HL-60/S4 (cell line): ENCODE data around the gene ABHD14A.

Experiments
- in situ Hi-C: fragments of 300-500 bp; cut with MboI; formaldehyde crosslinking; loops from 2 replicates; pipeline ENCODE4 v1.14.3; 2022; ENCODE audit warnings: low sequenced_read_pairs

The ABHD14A gene

DNA sequence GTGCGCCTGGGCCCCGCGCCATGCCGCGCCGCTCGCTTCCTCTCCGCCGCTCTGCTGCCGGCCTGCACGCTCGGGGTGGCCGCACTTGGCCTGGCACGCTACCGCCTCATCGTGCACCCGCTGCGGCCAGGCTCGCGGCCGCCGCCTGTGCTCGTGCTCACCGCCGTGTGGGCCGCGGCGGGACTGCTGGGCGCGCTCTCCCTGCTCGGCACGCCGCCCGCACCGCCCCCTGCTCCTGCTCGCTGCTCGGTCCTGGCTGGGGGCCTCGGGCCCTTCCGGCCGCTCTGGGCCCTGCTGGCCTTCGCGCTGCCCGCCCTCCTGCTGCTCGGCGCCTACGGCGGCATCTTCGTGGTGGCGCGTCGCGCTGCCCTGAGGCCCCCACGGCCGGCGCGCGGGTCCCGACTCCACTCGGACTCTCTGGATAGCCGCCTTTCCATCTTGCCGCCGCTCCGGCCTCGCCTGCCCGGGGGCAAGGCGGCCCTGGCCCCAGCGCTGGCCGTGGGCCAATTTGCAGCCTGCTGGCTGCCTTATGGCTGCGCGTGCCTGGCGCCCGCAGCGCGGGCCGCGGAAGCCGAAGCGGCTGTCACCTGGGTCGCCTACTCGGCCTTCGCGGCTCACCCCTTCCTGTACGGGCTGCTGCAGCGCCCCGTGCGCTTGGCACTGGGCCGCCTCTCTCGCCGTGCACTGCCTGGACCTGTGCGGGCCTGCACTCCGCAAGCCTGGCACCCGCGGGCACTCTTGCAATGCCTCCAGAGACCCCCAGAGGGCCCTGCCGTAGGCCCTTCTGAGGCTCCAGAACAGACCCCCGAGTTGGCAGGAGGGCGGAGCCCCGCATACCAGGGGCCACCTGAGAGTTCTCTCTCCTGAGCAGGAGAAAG lies 18.7 kb upstream of the ABHD14A start:
- in situ Hi-C loops = no loop called here

DNA sequence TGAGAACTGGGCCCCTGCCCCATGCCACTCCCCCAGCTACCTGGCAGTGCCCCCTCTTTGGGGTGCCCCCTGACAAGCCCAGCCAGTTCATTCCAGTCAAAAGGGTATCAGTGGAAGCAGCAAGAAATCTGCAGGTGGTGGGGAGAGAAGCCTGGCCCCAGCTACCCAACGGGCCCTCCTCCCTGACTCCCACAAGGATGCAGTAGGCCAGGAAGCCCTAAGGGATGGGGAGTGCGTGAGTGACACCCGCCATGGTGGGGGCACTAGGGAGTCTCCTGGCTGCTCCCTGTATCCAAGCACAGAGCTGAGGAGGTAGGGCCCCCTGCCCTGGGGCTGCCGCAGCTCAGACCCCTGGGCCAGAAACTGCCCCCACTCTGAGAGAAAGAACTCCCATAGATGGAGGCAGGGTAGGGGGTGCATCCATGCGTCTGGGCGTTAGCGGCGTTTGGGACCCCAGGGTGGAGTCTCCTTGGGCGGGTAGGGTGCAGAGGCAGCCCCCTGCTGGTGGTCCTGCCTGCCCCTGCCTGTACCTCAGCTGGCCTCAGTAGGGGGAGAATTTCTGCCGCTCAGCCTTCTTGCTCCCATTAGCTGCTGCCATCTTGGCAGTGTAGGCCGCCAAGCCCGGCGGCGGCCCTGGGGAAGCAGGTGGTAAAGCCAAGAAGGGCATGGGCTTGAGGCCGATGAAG lies 17.2 kb upstream of the ABHD14A start:
- in situ Hi-C loops = no loop called here

DNA sequence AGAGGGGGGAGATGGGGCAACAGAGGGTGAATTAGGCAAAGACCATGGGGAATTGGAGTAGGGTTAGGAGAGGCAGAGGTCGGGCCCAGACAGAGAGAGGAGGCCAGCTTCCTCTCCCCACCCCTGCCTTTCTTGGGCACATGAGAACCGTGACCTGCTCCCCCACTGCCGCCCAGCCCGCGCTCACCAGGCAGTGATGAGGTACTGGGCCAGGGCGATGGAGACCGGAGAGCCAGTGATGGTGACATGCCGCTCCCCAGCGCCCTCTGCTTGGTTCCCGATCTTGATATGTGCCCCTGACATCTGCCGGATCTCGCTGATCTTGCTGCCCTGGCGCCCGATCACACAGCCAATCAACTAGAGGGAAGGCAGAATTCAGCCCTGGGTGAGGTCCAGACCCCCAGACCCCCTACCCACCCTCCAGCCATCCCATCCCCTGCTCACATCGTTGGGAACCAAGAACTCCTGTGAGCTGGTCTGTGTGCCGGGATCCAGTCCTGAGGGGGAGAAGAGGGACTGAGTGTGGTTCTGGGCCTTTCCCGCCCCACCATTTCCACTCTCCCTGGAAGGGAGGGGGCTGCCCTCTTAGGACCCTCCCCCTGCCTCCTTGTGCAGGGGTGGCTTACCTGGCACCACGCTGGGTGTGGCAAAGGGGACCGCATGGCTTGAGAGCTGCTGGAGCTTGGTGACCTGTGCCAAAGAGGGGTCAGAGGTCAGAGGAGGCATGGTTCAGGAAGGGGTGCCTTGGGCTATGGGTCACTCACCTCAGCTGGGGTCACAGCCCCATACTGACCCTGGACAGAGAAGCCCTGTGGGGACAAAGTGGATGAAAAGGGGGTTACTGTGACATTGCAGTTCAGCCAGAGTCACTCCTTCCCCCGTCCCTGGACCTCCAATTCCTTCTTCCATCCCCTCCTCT lies 16.0 kb upstream of the ABHD14A start:
- in situ Hi-C loops = no loop called here

DNA sequence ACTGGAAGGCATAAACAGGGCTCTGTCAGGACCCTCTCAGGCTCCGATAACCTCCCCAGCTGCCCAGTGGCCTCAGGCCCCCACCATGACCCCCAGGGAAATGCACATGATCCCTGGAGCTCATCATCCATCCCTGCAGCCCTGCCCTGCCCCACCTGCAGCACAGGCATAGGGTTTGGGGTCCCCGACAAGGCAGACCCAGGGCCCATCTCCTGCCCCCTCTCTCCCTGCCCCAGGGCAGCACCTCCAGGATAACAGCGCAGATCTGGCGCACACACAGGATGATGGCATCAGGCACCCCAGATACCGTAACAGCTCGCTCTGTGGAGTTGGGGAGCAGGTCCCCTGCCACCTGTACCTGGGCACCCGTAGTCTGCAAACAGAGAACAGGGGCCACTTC lies 15.2 kb upstream of the ABHD14A start:
- in situ Hi-C loops = no loop called here

DNA sequence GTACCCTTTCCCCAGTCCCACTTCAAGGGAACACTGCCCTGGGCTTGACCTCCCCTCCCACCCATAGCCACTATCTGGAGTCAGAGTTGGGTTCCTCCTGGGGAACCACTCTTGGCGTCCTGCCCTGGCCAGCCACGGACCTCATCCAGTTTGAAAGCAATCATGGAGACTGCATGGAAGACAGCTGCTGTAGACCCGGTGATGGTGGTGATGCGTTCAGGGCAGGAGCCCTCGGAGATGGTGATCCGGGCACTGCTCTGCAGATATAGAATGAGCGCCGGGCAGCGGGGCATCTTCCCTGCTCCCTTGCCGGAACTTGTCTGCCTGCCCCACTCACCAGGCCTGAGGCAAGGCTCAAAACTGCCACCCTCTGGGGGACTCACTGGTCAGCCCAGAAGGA lies 14.5 kb upstream of the ABHD14A start:
- in situ Hi-C loops = no loop called here

DNA sequence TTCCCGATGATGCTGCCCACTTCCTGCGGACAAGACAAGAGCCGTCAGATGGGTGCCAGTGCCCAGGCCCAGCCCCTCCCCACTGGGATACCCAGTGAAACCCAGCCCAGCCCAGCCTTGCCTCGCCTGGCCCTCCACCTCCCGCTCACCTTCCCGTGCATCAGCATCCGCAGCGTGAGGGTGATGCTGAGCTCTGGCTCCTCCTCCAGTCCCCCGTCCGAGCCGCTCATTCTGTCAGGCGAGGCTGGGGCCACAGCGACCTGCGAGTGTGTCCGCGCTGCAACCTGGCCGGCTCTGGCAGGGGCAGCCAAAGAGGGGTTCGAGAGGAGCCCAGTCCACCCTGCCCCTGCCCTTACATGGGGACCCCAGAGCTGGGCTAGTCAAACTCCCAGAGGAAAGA lies 13.9 kb upstream of the ABHD14A start:
- in situ Hi-C loops = no loop called here

DNA sequence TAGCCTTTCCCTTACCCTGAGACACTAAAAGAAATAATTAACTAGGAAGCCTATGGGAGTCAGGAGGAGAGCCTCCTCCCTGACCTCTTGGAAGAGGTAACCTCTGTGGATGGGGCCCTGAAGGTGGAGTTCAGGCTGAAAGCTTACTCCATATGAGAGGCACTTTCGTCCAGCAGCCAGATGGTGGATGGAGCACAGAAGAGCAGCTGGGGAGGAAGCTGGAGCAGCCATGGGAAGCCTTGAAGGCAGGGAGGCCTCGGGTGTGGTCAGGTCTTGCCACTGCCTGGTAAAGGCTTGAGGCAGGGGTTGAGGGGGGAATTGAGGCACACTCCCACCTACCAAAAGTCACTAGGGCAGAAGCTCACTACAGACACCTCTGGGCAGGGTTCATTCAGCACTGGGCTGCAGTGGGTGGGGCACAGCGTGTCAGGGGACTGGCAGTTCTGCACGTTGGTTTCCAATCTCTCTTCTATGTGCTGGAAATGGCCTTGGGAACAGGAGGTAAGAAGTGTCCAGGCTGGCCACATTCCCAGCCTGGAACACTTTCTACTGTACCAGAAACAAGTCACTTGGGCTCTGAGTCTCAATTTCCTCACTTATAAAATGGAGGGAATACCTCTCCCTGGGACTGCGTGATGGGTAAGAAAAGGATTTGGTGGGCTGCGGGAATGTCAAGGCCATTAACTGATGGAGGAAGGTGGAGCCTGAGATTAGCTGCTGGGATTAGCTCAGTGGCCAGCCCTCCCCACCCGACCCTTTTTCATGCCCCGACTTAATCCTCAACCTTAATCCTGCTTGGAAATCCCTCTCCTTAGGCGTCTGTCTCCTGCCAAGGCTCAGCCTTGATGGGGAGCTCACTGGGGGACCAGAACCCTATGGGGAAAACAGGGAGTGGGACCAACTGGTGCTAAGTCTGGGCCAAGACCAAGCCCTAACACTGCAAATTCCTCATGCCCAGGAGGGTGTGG lies 13.0 kb upstream of the ABHD14A start:
- in situ Hi-C loops = no loop called here

DNA sequence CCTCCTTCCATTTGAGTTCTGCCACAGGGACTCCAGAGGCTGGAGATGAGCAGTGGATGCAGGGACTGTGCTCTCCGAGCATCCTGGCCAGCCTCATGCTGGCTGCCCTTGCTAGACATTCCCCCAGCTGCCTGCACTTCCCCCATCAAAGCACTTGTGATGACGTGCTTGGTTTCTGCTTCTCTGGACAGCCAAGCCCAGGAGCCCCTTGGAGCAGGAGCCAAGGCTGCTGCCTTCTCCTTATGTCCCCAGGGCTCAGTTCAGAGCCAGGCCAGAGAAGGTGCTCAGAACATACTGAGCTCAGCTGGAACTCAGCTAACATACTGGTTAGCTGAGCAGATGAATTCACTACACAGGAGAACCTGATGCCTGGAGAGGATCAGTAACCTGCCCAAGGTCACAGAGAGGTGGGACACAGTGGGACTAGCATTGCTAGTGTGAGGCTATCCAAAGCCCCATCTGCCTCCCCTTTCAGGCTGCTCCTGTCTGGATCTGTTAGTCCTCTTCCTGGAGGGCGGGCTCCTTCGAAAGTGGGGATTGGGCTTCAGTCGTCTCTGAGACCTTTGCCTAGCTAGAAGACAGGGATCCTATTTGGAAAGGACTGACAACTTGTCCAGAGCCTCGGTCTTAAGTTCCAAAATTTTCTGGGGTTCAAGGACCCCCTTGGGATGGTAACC lies 11.9 kb upstream of the ABHD14A start:
- in situ Hi-C loops = no loop called here

DNA sequence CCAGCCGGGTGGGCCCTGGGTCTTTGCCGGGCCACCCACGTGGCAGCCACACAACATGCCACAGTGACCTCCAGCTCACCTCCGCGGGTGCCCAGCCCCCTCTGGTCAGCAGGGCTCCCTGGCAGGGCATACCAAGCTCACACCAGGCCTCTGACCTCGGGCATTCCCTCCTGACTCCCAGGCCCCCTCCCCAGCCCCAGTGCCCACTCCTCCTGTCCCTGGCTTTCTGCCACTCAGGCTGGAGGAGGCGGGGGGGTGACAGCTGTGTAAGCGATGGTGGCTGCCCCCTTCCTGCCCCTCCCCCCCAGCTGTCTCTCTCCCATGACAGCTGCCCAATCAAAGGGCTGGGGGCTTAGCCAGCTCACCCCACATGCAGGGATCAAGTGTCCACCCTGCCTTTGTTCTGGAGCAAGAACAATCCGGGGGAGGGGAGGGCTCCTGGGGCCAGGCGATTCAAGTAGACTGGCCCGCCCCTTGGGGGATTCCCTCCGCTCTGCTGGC lies 10.9 kb upstream of the ABHD14A start:
- in situ Hi-C loops = no loop called here

DNA sequence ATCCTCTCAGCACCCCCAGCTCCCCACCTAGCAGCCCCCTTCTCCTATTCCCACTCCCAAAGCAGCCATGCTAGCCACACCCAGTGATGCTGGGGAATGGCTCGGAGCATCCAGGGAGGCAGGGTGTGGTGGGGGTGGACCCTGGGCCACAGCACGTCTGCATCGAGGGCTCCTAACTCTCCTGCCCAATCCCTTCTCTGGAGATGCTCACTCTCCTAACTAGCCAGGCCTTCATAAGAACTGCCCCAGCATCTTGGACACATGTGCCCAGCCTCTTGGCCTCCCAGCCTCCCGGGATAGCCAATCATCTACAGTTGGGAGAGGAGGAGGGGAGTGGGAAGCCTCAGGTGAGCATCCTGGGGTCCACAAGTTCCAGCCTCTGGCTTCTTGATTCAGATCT lies 10.3 kb upstream of the ABHD14A start:
- in situ Hi-C loops = no loop called here

DNA sequence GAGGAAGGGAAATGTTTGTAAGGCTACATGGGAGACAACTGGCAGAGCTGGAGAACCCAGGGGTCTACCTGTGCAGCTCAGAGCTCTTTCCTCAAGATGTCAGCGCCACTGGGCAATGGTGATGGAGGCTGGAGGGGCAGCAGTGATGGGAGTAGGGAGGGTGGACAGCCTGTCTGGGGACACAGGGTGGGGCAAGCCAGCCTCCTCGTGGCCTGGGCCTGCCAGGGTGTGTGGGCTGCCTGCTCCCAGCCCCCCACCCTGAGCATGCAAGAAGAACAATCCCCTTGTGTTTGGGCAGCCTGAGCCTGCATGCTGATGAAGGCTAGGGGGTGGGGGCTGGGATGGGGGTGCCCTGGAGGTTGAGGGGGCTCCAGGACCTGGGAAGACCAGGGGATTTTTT lies 8.8 kb upstream of the ABHD14A start:
- in situ Hi-C loops = no loop called here

DNA sequence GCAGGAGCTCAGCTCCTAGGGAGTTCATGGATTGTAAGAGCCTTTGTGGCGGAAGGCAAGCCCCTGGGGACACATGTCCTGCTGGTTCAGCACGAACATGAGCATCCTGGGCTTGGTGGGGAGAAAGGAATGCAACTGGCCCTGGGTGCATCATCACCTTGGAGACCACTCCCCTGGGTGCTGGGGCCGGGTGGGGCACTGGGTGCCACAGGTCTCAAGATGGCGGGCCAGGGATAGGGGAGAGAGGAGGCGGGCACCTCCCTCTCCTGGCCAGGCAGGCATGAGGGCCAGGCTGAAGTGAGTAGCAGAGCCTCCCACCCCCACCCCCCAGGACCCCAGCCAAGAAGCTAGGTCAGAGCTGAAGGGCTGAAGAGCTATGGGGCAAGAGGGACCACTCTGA lies 8.4 kb upstream of the ABHD14A start:
- in situ Hi-C loops = no loop called here

DNA sequence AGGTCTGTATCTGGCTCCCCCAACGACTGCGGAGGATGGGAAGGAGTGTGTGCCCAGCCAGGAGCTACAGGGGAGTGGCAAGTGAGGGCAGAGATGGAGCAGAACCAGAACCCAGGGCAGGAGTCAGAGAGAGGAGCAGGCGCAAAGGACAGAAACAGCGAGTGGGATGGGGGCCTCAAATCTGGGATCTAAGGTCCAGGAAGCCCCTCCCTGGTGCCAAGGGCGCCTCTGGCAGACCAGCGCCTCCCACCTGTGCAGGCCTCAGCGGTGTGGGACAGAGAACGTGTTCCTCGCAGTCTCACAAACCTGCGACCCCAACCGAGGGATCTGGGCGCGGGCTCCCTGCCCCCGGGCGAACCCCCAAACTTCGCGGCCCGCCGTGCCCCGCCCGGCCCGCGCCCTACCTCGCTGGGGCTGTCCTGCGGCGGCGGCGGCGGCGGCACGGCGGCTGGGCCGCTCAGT lies 7.9 kb upstream of the ABHD14A start:
- in situ Hi-C loops = no loop called here

DNA sequence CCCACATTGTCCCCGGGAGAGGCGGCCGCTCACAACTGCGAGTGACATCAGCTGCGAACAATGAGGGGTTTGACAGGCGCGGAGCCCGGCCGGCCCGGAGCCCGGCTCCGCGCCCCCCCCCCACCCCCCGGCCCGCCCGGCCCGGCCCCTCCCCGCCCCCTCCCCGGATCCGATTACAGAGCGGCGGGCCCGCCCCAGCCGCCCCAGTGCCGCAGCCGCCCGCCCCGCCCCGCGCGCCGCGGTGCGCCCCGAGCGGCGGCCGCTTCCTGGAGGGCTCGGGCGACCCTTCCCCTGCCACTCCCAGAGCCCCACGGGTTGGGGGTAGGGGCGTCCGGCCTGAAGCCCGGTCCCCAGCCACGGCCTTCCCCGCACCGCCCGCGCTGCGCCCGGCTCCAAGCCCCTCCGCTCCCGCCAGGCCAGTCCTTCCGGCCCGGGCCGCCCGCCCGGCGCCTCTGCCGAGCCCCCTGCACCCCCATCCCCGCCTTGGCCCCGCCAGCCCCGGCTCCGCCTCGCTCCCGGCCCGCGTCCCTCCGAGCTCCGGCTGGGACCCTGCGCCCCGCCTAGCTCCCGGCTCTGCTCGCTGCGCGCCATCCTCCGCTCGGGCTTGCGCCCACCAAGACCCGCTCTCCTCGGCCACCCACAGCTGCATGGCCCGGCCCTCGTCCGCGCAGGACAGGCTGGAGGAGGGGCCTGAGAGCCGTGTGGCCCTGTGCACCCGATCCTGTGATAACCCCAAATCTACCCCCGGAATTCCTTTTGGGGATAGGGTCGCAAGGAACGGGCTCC lies 7.3 kb upstream of the ABHD14A start, which contains the start of gene PCBP4:
PCBP4 (minus strand) TSS at position 71 of the 786 bp plus-strand sequence. CDS start 6,214 bp downstream, outside the sequence.
- in situ Hi-C loops = no loop called here

DNA sequence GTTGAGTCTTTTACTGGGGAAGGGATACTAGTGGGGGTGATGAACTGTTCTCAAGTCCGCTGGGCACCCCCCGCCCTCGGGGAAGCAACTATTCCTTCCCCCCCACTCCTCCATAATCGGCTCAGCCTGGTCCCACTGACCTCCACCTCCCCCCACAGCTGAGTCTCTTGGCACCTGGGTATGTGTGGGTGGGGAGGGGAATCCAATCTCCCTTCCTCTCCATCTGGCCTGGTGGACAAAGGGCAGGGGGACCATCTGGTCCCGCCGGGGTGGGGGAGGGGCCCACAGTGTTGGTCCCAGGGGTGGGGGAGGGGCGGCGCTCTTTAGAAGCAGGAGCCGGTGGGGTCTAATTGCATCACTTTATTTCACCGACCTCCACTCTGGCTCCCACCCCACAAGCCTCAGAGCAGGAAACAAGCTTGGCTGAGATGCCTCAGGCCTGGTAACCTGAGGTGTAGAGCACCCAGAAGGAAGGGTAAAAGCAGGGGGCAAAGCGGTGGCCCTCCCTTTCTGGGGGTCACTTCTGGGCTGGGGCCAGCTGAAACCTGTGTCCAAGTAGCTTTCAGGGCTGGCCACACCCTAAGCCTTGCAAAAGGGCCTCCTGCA lies 6.6 kb upstream of the ABHD14A start:
- in situ Hi-C loops = no loop called here

DNA sequence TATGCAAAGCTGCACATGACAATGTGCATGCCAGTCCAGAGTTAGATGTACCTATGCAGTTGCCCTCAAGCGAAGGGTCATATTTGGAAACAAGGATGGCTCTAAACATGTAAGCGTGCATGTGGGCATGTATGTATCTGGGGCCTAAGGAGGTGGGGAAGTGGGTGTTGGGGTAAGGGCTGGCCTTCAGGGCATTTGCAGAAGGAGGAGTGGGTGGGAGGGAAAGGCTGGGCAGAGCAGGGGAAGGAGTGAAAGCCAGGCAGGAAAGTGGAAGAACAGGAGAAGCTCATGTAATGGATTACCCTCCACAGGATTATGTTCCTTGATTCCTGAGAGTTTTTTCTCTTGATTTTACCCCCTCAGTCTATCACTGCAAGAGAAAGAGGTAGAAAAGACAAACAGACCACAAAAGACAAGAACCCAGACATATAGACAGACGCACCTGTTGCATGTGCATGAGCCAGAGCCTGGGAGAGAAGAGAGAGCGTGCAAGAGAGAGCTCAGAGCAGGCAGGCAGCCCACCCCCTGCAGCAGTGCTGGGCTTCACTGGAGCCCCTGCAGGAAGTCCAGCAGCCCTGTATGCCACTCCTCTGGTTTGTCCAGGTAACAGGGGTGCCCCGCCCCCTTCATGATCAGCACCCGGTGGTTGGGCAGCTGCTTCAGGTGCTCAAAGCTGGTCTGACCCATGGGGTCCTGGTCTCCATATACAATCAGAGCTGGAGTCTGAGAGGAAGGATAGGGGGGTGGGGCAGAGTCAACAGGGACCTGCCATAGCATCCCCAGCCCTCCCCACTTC lies 5.8 kb upstream of the ABHD14A start:
- in situ Hi-C loops = no loop called here

DNA sequence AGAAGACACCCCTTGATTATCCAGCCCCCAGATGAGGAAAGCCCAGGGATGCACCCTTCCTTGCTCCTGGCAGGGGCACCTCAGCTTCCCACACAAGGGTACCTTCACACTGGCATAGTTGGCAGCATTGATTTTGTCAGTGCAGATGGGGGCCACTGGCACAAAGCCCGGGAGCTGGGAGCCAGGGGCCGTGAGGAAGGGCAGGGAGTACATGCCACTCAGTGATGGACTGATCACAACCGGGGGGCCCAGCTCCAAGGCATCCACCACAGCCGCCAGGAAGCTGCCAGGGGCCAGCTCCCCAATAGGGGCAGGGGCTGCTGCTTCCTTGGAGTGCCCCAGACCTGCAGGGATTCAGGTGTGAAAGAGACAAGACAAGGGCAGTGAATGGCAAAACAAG lies 5.0 kb upstream of the ABHD14A start:
- in situ Hi-C loops = no loop called here
